IMR-90 (cell line): ENCODE data around the gene C1QTNF5. TPM values are rescaled to one million over a fixed set of nuclear protein-coding genes. Genes with fewer than 3 reads are reported as not detected.

Experiments
- ATAC-seq: fragments of 200-7000 bp; cut with Tn5 transposase; 2 replicates; pipeline ENCODE4 v1.9.1; 2020; ENCODE audit warnings: low read depth, mild to moderate bottlenecking, moderate library complexity
- BruUV-seq: library from RNA; stranded (reverse); fragments of 400-500 nt; replicated peaks from 2 replicates; lab custom pipeline; 2021; lab: Mats Ljungman, UMichigan
- CTCF ChIA-PET: fragments of 300-600 bp; formaldehyde crosslinking; extraction: SDS; loops from one replicate; lab custom pipeline; 2021; ENCODE audit warnings: antibody characterized with exemption; lab: Yijun Ruan, JAX
- POLR2A ChIA-PET: fragments of 300-600 bp; sonication (Branson Sonifier 250); formaldehyde crosslinking; loops from one replicate; lab custom pipeline; 2022; ENCODE audit warnings: antibody characterized with exemption; ENCODE audit not compliant: unreplicated experiment; lab: Charles Lee
- DNase-seq: peaks from one replicate; pipeline ENCODE4 v3.0.0; 2013
- H2AFZ ChIP-seq: replicated peaks from 2 replicates; pipeline ENCODE3; 2013; ENCODE audit warnings: low read length, mild to moderate bottlenecking; ENCODE audit not compliant: poor library complexity
- H2AK5ac ChIP-seq: 2 replicates; pipeline ENCODE4 v1.6.1; 2013; ENCODE audit warnings: low read depth, low read length, inconsistent platforms
- H2AK9ac ChIP-seq: replicated peaks from 2 replicates; pipeline ENCODE3; 2013; ENCODE audit warnings: mild to moderate bottlenecking, low read depth, low read length, moderate library complexity; ENCODE audit not compliant: poor library complexity
- H2BK120ac ChIP-seq: 2 replicates; pipeline ENCODE4 v1.6.1; 2013; ENCODE audit warnings: low read depth, low read length, inconsistent platforms
- H2BK15ac ChIP-seq: 3 replicates; pipeline ENCODE4 v1.6.1; 2013; ENCODE audit warnings: low read depth, low read length, inconsistent platforms
- H2BK20ac ChIP-seq: 2 replicates; pipeline ENCODE4 v1.6.1; 2013; ENCODE audit warnings: low read depth, mild to moderate bottlenecking, inconsistent platforms, low read length, moderate library complexity
- H2BK5ac ChIP-seq: 2 replicates; pipeline ENCODE4 v1.6.1; 2013; ENCODE audit warnings: mild to moderate bottlenecking, low read depth, low read length, inconsistent platforms; ENCODE audit not compliant: poor library complexity, severe bottlenecking
- H3K14ac ChIP-seq: replicated peaks from 2 replicates; pipeline ENCODE4 v1.6.1; 2013; ENCODE audit warnings: low read depth, low read length, inconsistent platforms
- H3K18ac ChIP-seq: 2 replicates; pipeline ENCODE4 v1.6.1; 2013; ENCODE audit warnings: low read depth, low read length, control low read depth
- H3K23ac ChIP-seq: 2 replicates; pipeline ENCODE4 v1.6.1; 2013; ENCODE audit warnings: low read depth, low read length, inconsistent platforms
- H3K27ac ChIP-seq: 2 replicates; pipeline ENCODE4 v1.5.1; 2013; ENCODE audit warnings: mild to moderate bottlenecking, control low read depth, low read length; ENCODE audit not compliant: insufficient read depth
- H3K27me3 ChIP-seq: 2 replicates; pipeline ENCODE4 v1.6.1; 2013; ENCODE audit warnings: low read length; ENCODE audit not compliant: control insufficient read depth, insufficient read depth
- H3K36me3 ChIP-seq: 2 replicates; pipeline ENCODE4 v1.6.1; 2013; ENCODE audit warnings: low read length, mixed read lengths; ENCODE audit not compliant: control insufficient read depth, insufficient read depth
- H3K4ac ChIP-seq: 2 replicates; pipeline ENCODE4 v1.6.1; 2013; ENCODE audit warnings: low read depth, low read length, inconsistent platforms
- H3K4me1 ChIP-seq: 2 replicates; pipeline ENCODE4 v1.6.1; 2013; ENCODE audit warnings: low read length, mixed read lengths; ENCODE audit not compliant: control insufficient read depth, insufficient read depth
- H3K4me2 ChIP-seq: 2 replicates; pipeline ENCODE4 v1.6.1; 2013; ENCODE audit warnings: low read depth, mild to moderate bottlenecking, control low read depth, low read length, moderate library complexity
- H3K4me3 ChIP-seq: 2 replicates; pipeline ENCODE4 v1.5.1; 2013; ENCODE audit warnings: low read depth, mild to moderate bottlenecking, control low read depth, low read length, moderate library complexity; ENCODE audit not compliant: insufficient read depth
- H3K56ac ChIP-seq: 2 replicates; pipeline ENCODE4 v1.6.1; 2013; ENCODE audit warnings: low read length, inconsistent platforms; ENCODE audit not compliant: insufficient read depth; ENCODE audit errors: extremely low read depth
- H3K79me1 ChIP-seq, 2 experiments: 2 replicates each; pipeline ENCODE4 v1.6.1; 2013; ENCODE audit warnings: low read length in 2 of 2, inconsistent platforms in 1 of 2, low read depth in 1 of 2
- H3K9ac ChIP-seq: 2 replicates; pipeline ENCODE4 v1.6.1; 2013; ENCODE audit warnings: low read depth, low read length, control low read depth
- H3K9me1 ChIP-seq: 2 replicates; pipeline ENCODE4 v1.6.1; 2013; ENCODE audit warnings: low read length, inconsistent platforms; ENCODE audit not compliant: insufficient read depth
- H3K9me3 ChIP-seq: 2 replicates; pipeline ENCODE4 v1.6.1; 2013; ENCODE audit warnings: low read length; ENCODE audit not compliant: control insufficient read depth, insufficient read depth
- H4K20me1 ChIP-seq: 2 replicates; pipeline ENCODE4 v1.6.1; 2013; ENCODE audit warnings: low read length, inconsistent platforms; ENCODE audit not compliant: insufficient read depth
- H4K5ac ChIP-seq: 2 replicates; pipeline ENCODE4 v1.6.1; 2013; ENCODE audit warnings: mild to moderate bottlenecking, low read depth, low read length, control low read depth
- H4K8ac ChIP-seq, 2 experiments: 2 replicates each; pipeline ENCODE4 v1.6.1; 2013; ENCODE audit warnings: low read depth in 2 of 2, low read length in 2 of 2, control low read depth in 1 of 2, inconsistent platforms in 1 of 2
- H4K91ac ChIP-seq: 2 replicates; pipeline ENCODE4 v1.6.1; 2013; ENCODE audit warnings: low read depth, low read length, inconsistent platforms; ENCODE audit not compliant: insufficient read depth
- BHLHE40 ChIP-seq: fragments of 150-350 bp; IDR thresholded peaks from 2 replicates; pipeline ENCODE4 v1.6.1; 2016; ENCODE audit warnings: mild to moderate bottlenecking, low read depth, low read length
- FOS ChIP-seq: fragments of 150-350 bp; IDR thresholded peaks from 2 replicates; pipeline ENCODE4 v1.6.1; 2016; ENCODE audit warnings: low read depth, low read length
- MAFK ChIP-seq: IDR thresholded peaks from 2 replicates; pipeline ENCODE4 v1.6.1; 2012; ENCODE audit warnings: low read depth, low read length, improper control_type of control experiment
- MAZ ChIP-seq: IDR thresholded peaks from 2 replicates; pipeline ENCODE4 v1.6.1; 2012; ENCODE audit warnings: low read depth, mild to moderate bottlenecking, low read length, improper control_type of control experiment, moderate library complexity, borderline replicate concordance
- MXI1 ChIP-seq: IDR thresholded peaks from 2 replicates; pipeline ENCODE4 v1.6.1; 2012; ENCODE audit warnings: low read depth, mild to moderate bottlenecking, low read length, moderate library complexity, borderline replicate concordance
- POLR2A ChIP-seq: IDR thresholded peaks from 2 replicates; pipeline ENCODE4 v1.6.1; 2012; ENCODE audit warnings: mild to moderate bottlenecking, low read depth, low read length
- RAD21 ChIP-seq: IDR thresholded peaks from 2 replicates; pipeline ENCODE4 v1.6.1; 2012; ENCODE audit warnings: low read length, improper control_type of control experiment
- RCOR1 ChIP-seq: IDR thresholded peaks from 2 replicates; pipeline ENCODE4 v1.6.1; 2012; ENCODE audit warnings: mild to moderate bottlenecking, low read length, improper control_type of control experiment; ENCODE audit not compliant: insufficient replicate concordance
- RFX5 ChIP-seq: IDR thresholded peaks from 2 replicates; pipeline ENCODE4 v1.8.0; 2012; ENCODE audit warnings: low read depth, mild to moderate bottlenecking, low read length, moderate library complexity
- SMC3 ChIP-seq: fragments of 150-350 bp; IDR thresholded peaks from 2 replicates; pipeline ENCODE4 v1.6.1; 2016; ENCODE audit warnings: low read depth, mild to moderate bottlenecking, antibody characterized with exemption, low read length, moderate library complexity
- WGBS, 2 experiments: methylation state at CpG; one replicate each; pipeline versions ENCODE4 v1.1.5 to v1.1.7; 2013; ENCODE audit warnings: missing lambda C conversion rate in 2 of 2; ENCODE audit not compliant: insufficient read length in 1 of 2; ENCODE audit errors: extremely low coverage in 2 of 2; 5-methylcytosine and 5-hydroxymethylcytosine counted together
- dilution Hi-C: fragments of 300-500 bp; cut with HindIII; formaldehyde crosslinking; loops from one replicate; pipeline ENCODE4 v1.14.3; 2018; ENCODE audit warnings: low sequenced_read_pairs; ENCODE audit not compliant: unreplicated experiment
- in situ Hi-C: fragments of 300-500 bp; cut with MboI; formaldehyde crosslinking; loops from 3 replicates; pipeline ENCODE4 v1.14.3; 2019; ENCODE audit warnings: low sequenced_read_pairs, inconsistent platforms, mixed read lengths
- intact Hi-C: fragments of 100-400 bp; cut with micrococcal nuclease; formaldehyde crosslinking; loops from 2 replicates; pipeline ENCODE4 v1.10.0; 2022
- polyA plus RNA-seq, 3 experiments: library from polyadenylated mRNA; depleted of rRNA; stranded (reverse); fragments of >200 nt; gene quantifications; 2 replicates each; pipeline ENCODE4 v1.2.3, GENCODE V29; 2012; ENCODE audit warnings: low replicate concordance in 1 of 3
- total RNA-seq: library from RNA; depleted of rRNA; stranded (reverse); fragments of >200 nt; gene quantifications from 2 replicates; pipeline ENCODE4 v1.2.3, GENCODE V29; 2012
- TF ChIP-seq, protein P1 (sequence below): conservative IDR thresholded peaks from 2 replicates; pipeline ENCODE4 v1.5.1; 2012; ENCODE audit warnings: mild to moderate bottlenecking, low read depth, low read length, improper control_type of control experiment
- TF ChIP-seq, protein P2 (sequence below): fragments of 150-350 bp; IDR thresholded peaks from 2 replicates; pipeline ENCODE4 v1.6.1; 2017; ENCODE audit warnings: mild to moderate bottlenecking, antibody characterized with exemption, low read length, low read depth
- TF ChIP-seq, protein P3 (sequence below): fragments of 150-350 bp; IDR thresholded peaks from 2 replicates; pipeline ENCODE4 v1.6.1; 2016; ENCODE audit warnings: low read depth, mild to moderate bottlenecking, low read length, moderate library complexity, borderline replicate concordance

Gene C1QTNF5
- total and polyA plus RNA-seq, 2 of the 4 experiments (the other 2 are of a cell fraction) = 2.0 to 5.4 TPM

DNA sequence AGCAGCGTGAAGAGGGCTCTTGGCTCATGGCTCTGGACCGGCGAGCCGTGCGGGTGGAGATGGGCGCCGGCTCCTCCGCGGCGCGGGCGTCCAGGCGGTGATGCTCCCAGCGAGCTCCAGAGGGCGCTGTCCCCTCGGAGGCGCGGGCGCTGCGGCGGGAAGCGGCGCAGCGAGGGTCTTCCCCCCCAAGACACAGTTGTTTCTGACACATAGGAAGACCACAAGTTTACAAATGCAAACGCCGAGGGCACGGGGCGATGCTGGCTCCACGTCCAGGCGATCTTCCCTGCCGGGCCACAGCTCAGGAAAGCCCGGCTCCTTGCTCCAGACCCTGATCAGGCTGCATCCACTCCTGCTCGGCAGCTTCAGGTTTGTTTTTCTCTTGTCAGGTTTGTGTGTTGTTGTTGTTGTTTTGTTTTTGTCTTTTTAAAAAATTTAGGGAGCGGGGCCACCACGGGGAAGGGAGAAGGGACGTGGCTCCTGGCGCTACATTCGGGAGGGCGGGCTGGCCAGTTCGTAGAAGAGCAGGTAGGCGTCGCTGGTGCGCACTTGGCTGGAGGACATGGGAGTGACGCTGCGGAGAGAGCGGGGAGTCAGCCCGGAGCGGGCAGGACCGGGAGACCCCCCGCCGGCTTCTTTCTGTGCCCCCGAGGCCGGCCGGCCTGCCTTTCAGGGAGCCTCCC lies 15.8 kb upstream of the C1QTNF5 start:
- POLR2A ChIA-PET = interaction anchor here (0.7 to 1.2 kb wide), 3 partner anchors 19 to 983 kb away, joined by 3 to 6 read pairs (median 3); no protein-coding TSS in a partner anchor
- Histone ChIP-seq H3K14ac (peak overlapping the region; percentile 62; the same call in 1 of the 2 replicates), H3K9me3 (no peaks in the 10 kb centered on the region), H2BK20ac (no peak overlapping the region), H3K4ac (peak overlapping the region; percentile 36), H4K20me1 (peaks cover 7% of the 10 kb centered on the region; the same call in 1 of the 2 replicates), H4K91ac (no peak overlapping the region), H2BK5ac (no peak overlapping the region), H3K4me2 (peak overlapping the region; percentile 76), H3K4me3 (peak overlapping the region; percentile 46), H4K8ac (peak overlapping the region in 1 of 2 experiments; percentile 60; a peak in 1 of 4 replicates), H4K5ac (no peak overlapping the region), H3K79me1 (no peaks in the 10 kb centered on the region), H2BK120ac (peak overlapping the region; percentile 32; the same call in 1 of the 2 replicates), H2AFZ (peak overlapping the region; percentile 99), H2AK9ac (peak overlapping the region; percentile 84), H3K4me1 (peaks cover 3% of the 10 kb centered on the region), H2BK15ac (no peak overlapping the region), H3K27ac (no peak overlapping the region), H2AK5ac (no peak overlapping the region), H3K23ac (peak overlapping the region; percentile 81), H3K27me3 (0 out of 2 replicates have a peak, but pooled peaks cover 4% of the 10 kb centered on the region), H3K9me1 (peaks cover 3% of the 10 kb centered on the region; the same call in 1 of the 2 replicates), H3K56ac (no peak overlapping the region), H3K18ac (no peak overlapping the region), H3K36me3 (no peaks in the 10 kb centered on the region), H3K9ac (peak overlapping the region; percentile 5; the same call in 1 of the 2 replicates)
- 0% methylated on average over 4 of the region's 54 CpGs; no CpG with 5 or more reads in 1 of the 2 experiments for WGBS, 2 experiments
- DNase-seq (peak; percentile 66), ATAC-seq (peak; percentile 87)
- intact Hi-C loops (loop anchor here (1.0 kb wide), 2 partner anchors 18 to 118 kb away; no protein-coding TSS in a partner anchor), dilution Hi-C loops (no loop called here), in situ Hi-C loops (loop anchor here (5.0 to 25.0 kb wide), 2 partner anchors 116 to 756 kb away; no protein-coding TSS in a partner anchor)
- CTCF ChIA-PET = interaction anchor here (0.5 to 2.9 kb wide), 27 partner anchors 8 to 830 kb away, joined by 3 to 32 read pairs (median 4); partner anchors contain the start of genes C1QTNF5 and USP2
- BruUV-seq = no TSS peak
- TF ChIP-seq RAD21 = peak; percentile 79
- TF ChIP-seq, protein P1, sequence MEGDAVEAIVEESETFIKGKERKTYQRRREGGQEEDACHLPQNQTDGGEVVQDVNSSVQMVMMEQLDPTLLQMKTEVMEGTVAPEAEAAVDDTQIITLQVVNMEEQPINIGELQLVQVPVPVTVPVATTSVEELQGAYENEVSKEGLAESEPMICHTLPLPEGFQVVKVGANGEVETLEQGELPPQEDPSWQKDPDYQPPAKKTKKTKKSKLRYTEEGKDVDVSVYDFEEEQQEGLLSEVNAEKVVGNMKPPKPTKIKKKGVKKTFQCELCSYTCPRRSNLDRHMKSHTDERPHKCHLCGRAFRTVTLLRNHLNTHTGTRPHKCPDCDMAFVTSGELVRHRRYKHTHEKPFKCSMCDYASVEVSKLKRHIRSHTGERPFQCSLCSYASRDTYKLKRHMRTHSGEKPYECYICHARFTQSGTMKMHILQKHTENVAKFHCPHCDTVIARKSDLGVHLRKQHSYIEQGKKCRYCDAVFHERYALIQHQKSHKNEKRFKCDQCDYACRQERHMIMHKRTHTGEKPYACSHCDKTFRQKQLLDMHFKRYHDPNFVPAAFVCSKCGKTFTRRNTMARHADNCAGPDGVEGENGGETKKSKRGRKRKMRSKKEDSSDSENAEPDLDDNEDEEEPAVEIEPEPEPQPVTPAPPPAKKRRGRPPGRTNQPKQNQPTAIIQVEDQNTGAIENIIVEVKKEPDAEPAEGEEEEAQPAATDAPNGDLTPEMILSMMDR = peak; percentile 90
- peak; percentile 75 for TF ChIP-seq SMC3
- TF ChIP-seq RCOR1 = no peak
- TF ChIP-seq MAZ = peak; percentile 64; the same call in 1 of the 2 replicates
- TF ChIP-seq POLR2A = no peak
- TF ChIP-seq RFX5 = no peak
- no peak for TF ChIP-seq MAFK
- no peak for TF ChIP-seq MXI1
- TF ChIP-seq, protein P2, sequence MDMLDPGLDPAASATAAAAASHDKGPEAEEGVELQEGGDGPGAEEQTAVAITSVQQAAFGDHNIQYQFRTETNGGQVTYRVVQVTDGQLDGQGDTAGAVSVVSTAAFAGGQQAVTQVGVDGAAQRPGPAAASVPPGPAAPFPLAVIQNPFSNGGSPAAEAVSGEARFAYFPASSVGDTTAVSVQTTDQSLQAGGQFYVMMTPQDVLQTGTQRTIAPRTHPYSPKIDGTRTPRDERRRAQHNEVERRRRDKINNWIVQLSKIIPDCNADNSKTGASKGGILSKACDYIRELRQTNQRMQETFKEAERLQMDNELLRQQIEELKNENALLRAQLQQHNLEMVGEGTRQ = no peak
- TF ChIP-seq, protein P3, sequence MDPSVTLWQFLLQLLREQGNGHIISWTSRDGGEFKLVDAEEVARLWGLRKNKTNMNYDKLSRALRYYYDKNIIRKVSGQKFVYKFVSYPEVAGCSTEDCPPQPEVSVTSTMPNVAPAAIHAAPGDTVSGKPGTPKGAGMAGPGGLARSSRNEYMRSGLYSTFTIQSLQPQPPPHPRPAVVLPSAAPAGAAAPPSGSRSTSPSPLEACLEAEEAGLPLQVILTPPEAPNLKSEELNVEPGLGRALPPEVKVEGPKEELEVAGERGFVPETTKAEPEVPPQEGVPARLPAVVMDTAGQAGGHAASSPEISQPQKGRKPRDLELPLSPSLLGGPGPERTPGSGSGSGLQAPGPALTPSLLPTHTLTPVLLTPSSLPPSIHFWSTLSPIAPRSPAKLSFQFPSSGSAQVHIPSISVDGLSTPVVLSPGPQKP = no peak
- TF ChIP-seq FOS = no peak
- 0 out of 2 replicates have a peak, but pooled peaks have one; percentile 5 for TF ChIP-seq BHLHE40
